Caco-2 (cell line): Measurements from ENCODE around the gene ZNF557. TPM values are rescaled to one million over a fixed set of nuclear protein-coding genes. Genes with fewer than 3 reads are reported as not detected.
A peak's percentile ranks its signal among the peaks of the same experiment; 100 is the strongest.

Experiments used
- BruUV-seq: library from RNA; stranded (reverse); fragments of 400-500 nt; replicated peaks from 2 replicates; lab custom pipeline; 2021; lab: Mats Ljungman, UMichigan
- CTCF ChIA-PET: fragments of 300-600 bp; sonication (Branson Sonifier 250); formaldehyde crosslinking; loops from one replicate; lab custom pipeline; 2022; ENCODE audit warnings: antibody characterized with exemption; lab: Charles Lee
- POLR2A ChIA-PET: fragments of 300-600 bp; sonication (Branson Sonifier 250); formaldehyde crosslinking; loops from one replicate; lab custom pipeline; 2022; ENCODE audit warnings: antibody characterized with exemption; lab: Charles Lee
- DNase-seq, 2 experiments: peaks; one replicate each; pipeline versions ENCODE4 v3.0.0 to v3.0.0-alpha.2; 2020 to 2022
- H3K27me3 ChIP-seq: replicated peaks from 2 replicates; pipeline ENCODE4 v1.6.0; 2011; ENCODE audit warnings: low read length; ENCODE audit not compliant: control insufficient read depth, insufficient read depth
- H3K36me3 ChIP-seq: 2 replicates; pipeline ENCODE4 v1.5.1; 2011; ENCODE audit warnings: low read length; ENCODE audit not compliant: control insufficient read depth, insufficient read depth
- H3K4me1 ChIP-seq: fragments of 250-450 bp; sonication (Bioruptor Pico); 2 replicates; pipeline ENCODE4 v1.5.1; 2020; ENCODE audit warnings: mild to moderate bottlenecking
- H3K4me3 ChIP-seq: 2 replicates; pipeline ENCODE4 v1.5.1; 2011; ENCODE audit warnings: low read depth, mild to moderate bottlenecking, control low read depth, low read length
- H3K9me3 ChIP-seq: fragments of 250-450 bp; sonication (Bioruptor Pico); 2 replicates; pipeline ENCODE4 v1.5.1; 2020; ENCODE audit warnings: mild to moderate bottlenecking, moderate library complexity
- H3K27ac Mint-ChIP-seq: one replicate; pipeline ENCODE4 v1.8.0; 2022; ENCODE audit warnings: mixed read lengths; ENCODE audit not compliant: unreplicated experiment
- H3K27me3 Mint-ChIP-seq: one replicate; pipeline ENCODE4 v1.8.0; 2022; ENCODE audit warnings: mixed read lengths; ENCODE audit not compliant: insufficient read depth, unreplicated experiment
- H3K36me3 Mint-ChIP-seq: one replicate; pipeline ENCODE4 v1.8.0; 2022; ENCODE audit warnings: mild to moderate bottlenecking, mixed read lengths; ENCODE audit not compliant: insufficient read depth, unreplicated experiment
- H3K4me1 Mint-ChIP-seq: one replicate; pipeline ENCODE4 v1.8.0; 2022; ENCODE audit warnings: low read depth, mixed read lengths; ENCODE audit not compliant: unreplicated experiment
- H3K4me3 Mint-ChIP-seq: one replicate; pipeline ENCODE4 v1.8.0; 2022; ENCODE audit warnings: mild to moderate bottlenecking, moderate library complexity, mixed read lengths; ENCODE audit not compliant: unreplicated experiment
- H3K9me3 Mint-ChIP-seq: one replicate; pipeline ENCODE4 v1.8.0; 2022; ENCODE audit warnings: mixed read lengths; ENCODE audit not compliant: unreplicated experiment
- intact Hi-C: fragments of 100-400 bp; cut with micrococcal nuclease; formaldehyde crosslinking; loops from one replicate; pipeline ENCODE4 v1.10.0; 2022; ENCODE audit not compliant: unreplicated experiment
- total RNA-seq: library from RNA; stranded (reverse); gene quantifications from 2 replicates; pipeline ENCODE4 v1.2.3, GENCODE V29; 2022
- TF ChIP-seq, protein P1 (sequence below), 2 experiments: fragments of 200-600 bp in 1 of 2; IDR thresholded peaks; 1 replicate in 1 of 2; 2 replicates in 1 of 2; pipeline versions ENCODE4 v1.5.1 to v1.8.0; 2011 to 2022; ENCODE audit warnings: antibody characterized with exemption in 1 of 2, control low read depth in 1 of 2, inconsistent platforms in 1 of 2, low read depth in 1 of 2, low read length in 1 of 2, mild to moderate bottlenecking in 1 of 2, moderate library complexity in 1 of 2; ENCODE audit not compliant: insufficient read depth in 1 of 2, severe bottlenecking in 1 of 2, unreplicated experiment in 1 of 2

ZNF557 gene
- total RNA-seq, 1 experiment from 2014 or later = 8.3 TPM

DNA sequence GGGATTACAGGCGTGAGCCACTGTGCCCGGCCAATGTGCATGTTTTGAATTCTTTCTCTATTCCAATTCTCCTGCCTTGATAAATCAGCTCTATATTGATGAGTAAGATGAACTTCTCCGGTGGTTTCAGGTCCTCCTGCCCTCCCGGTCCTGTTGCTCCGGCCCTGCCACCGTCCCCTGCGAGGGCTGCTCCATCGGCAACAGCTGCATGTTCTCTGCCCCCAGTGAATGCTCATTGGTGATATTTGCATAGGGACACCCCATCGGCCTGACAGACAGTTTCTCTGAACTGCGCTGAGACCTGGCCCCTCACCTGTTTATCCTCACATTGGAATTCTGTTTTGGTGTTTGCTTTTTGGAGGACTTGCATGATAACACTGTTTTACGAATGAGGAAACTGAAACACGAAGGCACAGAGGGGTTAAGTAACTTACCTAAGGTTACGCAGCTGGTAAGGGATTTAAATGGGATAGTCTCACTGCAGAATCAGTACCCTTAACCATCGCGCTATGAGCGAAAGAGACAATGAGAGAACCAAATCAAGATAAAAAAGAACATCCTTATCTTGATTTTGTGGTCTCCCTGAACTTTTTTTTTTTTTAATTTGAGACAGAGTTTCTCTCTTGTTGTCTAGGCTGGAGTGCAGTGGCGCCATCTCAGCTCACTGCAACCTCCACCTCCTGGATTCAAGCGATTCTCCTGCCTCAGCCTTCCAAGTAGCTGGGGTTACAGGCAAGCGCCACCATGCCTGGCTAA lies 32.2 kb downstream of the ZNF557 start:
- Histone ChIP-seq H3K4me3 (no peak overlapping the region), H3K27me3 (no peaks in the 10 kb centered on the region), H3K9me3 (no peaks in the 10 kb centered on the region), H3K4me1 (peaks cover 23% of the 10 kb centered on the region), H3K36me3 (no peaks in the 10 kb centered on the region)
- ChIA-PET POLR2A (no interaction called here), CTCF (interaction anchor here (0.6 to 1.9 kb wide), 11 partner anchors 44 to 698 kb away, joined by 3 to 15 read pairs (median 5); no protein-coding TSS in a partner anchor)
- TF ChIP-seq, protein P1, sequence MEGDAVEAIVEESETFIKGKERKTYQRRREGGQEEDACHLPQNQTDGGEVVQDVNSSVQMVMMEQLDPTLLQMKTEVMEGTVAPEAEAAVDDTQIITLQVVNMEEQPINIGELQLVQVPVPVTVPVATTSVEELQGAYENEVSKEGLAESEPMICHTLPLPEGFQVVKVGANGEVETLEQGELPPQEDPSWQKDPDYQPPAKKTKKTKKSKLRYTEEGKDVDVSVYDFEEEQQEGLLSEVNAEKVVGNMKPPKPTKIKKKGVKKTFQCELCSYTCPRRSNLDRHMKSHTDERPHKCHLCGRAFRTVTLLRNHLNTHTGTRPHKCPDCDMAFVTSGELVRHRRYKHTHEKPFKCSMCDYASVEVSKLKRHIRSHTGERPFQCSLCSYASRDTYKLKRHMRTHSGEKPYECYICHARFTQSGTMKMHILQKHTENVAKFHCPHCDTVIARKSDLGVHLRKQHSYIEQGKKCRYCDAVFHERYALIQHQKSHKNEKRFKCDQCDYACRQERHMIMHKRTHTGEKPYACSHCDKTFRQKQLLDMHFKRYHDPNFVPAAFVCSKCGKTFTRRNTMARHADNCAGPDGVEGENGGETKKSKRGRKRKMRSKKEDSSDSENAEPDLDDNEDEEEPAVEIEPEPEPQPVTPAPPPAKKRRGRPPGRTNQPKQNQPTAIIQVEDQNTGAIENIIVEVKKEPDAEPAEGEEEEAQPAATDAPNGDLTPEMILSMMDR (IDR thresholded peaks at IDR 0.05; ENCODE audit: insufficient read depth in 1 of 2, low read depth in 1 of 2, low read length in 1 of 2, severe bottlenecking in 1 of 2, unreplicated experiment in 1 of 2) = no peak
- intact Hi-C loops = loop anchor here (1.0 to 2.0 kb wide), 2 partner anchors 47 to 240 kb away; no protein-coding TSS in a partner anchor
- no TSS peak for BruUV-seq
- peaks cover 12% of the 10 kb centered on the region for H3K4me1 Mint-ChIP-seq
- peaks cover 27% of the 10 kb centered on the region for H3K36me3 Mint-ChIP-seq
- DNase-seq = peak; percentile 17 to 38
- H3K27ac Mint-ChIP-seq = peak overlapping the region; percentile 98
- H3K4me3 Mint-ChIP-seq = peak overlapping the region; percentile 97
- peaks cover 19% of the 10 kb centered on the region for H3K9me3 Mint-ChIP-seq
- no peaks in the 10 kb centered on the region for H3K27me3 Mint-ChIP-seq

DNA sequence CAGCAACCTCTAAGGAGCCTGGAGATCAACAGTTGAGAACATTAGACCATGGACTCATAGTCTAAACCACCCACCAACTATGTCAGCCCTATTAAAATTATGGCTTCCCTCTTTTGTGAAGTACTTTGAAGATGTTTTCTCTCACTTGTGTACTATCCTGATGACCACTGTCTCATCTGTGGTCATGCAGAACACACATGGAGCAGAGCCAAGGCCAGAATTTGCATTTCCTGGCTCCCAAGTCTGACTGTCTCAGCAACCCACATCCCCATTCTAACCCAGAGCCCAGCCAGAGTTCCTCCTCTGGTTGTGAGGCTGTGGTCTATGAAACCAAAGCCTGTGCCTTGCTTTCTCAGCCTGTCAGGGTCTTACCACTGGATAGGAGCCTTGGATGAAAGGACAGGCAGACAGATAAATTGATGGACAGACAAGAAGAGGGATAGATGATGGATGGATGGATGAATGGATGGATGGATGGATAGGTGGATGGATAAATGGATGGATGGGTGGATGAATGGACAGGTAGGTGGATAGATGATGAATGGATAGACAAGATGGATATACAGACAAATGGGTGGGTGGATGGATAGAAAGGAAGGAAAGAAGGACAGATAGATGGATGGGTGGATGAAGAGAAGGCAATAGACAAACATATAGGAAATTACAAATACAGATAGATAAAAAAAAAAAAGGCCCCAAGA lies 35.4 kb downstream of the ZNF557 start:
- no peak overlapping the region for H3K4me3 ChIP-seq
- no peak for DNase-seq
- no peaks in the 10 kb centered on the region for H3K27me3 ChIP-seq
- no peak overlapping the region for H3K27ac Mint-ChIP-seq
- ChIA-PET POLR2A (no interaction called here), CTCF (no interaction called here)
- no peak overlapping the region for H3K4me3 Mint-ChIP-seq
- intact Hi-C loops = no loop called here
- peaks cover 6% of the 10 kb centered on the region for H3K4me1 Mint-ChIP-seq
- peaks cover 6% of the 10 kb centered on the region for H3K36me3 Mint-ChIP-seq
- no TSS peak for BruUV-seq
- H3K4me1 ChIP-seq = peaks cover 19% of the 10 kb centered on the region
- TF ChIP-seq, protein P1 (IDR thresholded peaks at IDR 0.05; ENCODE audit: insufficient read depth in 1 of 2, low read depth in 1 of 2, low read length in 1 of 2, severe bottlenecking in 1 of 2, unreplicated experiment in 1 of 2) = no peak
- no peaks in the 10 kb centered on the region for H3K36me3 ChIP-seq
- no peaks in the 10 kb centered on the region for H3K9me3 Mint-ChIP-seq
- H3K9me3 ChIP-seq = no peaks in the 10 kb centered on the region
- H3K27me3 Mint-ChIP-seq = no peaks in the 10 kb centered on the region

DNA sequence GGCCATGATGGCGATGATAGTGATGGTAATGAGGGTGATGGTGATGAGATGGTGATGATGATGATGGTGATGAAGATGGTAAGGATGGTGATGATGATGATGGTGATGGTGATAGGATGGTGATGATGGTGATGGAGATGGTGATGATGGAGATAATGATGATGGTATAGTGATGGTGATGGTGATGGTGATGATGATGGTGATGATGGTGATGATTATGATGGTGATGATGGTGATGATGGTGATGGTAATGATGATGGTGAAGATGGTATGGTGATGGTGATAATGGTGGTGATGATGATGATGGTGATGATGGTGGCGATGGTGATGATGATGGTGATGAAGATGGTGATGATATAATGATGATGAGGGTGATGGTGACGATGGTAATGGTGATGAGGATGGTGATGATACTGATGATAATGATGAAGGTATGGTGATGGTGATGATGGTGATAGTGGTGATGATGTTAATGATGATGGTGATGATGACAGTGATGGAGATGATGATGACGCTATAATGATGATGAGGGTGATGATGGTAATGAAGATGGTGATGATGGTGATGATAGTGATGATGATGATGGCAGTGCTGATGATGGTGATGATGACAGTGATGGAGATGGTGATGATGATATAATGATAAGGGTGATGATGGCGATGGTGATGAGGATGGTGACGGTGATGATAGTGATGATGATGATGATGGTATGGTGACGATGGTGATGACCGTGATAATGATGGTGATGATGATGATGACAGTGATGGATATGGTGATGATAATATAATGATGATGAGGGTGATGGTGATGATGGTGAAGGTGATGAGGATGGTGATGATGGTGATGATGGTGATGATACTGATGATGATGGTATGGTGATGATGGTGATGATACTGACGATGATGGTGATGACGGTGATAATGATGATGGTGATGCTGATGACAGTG lies 37.5 kb downstream of the ZNF557 start:
- no peaks in the 10 kb centered on the region for H3K36me3 ChIP-seq
- BruUV-seq = no TSS peak
- no peak overlapping the region for H3K4me3 ChIP-seq
- ChIA-PET CTCF (no interaction called here), POLR2A (no interaction called here)
- H3K4me1 Mint-ChIP-seq = no peaks in the 10 kb centered on the region
- no peaks in the 10 kb centered on the region for H3K27me3 ChIP-seq
- H3K27me3 Mint-ChIP-seq = no peaks in the 10 kb centered on the region
- TF ChIP-seq, protein P1 (IDR thresholded peaks at IDR 0.05; ENCODE audit: insufficient read depth in 1 of 2, low read depth in 1 of 2, low read length in 1 of 2, severe bottlenecking in 1 of 2, unreplicated experiment in 1 of 2) = no peak
- H3K9me3 Mint-ChIP-seq = no peaks in the 10 kb centered on the region
- H3K9me3 ChIP-seq = no peaks in the 10 kb centered on the region
- H3K4me1 ChIP-seq = peaks cover 4% of the 10 kb centered on the region; the same call in 1 of the 2 replicates
- intact Hi-C loops = no loop called here
- H3K36me3 Mint-ChIP-seq = no peaks in the 10 kb centered on the region
- H3K4me3 Mint-ChIP-seq = no peak overlapping the region
- H3K27ac Mint-ChIP-seq = no peak overlapping the region
- DNase-seq = no peak
